Fibroblast of lung (primary cell): Measurements from ENCODE around the gene MACROD2.

Experiments
- EZH2 ChIP-seq: IDR thresholded peaks from 2 replicates; pipeline ENCODE4 v1.5.1; 2012; ENCODE audit warnings: low read length, control low read depth, mild to moderate bottlenecking; ENCODE audit errors: missing control alignments
- TF ChIP-seq, protein P1 (sequence below), 2 donors: IDR thresholded peaks in 1 of 2; conservative IDR thresholded peaks in 1 of 2; 1 replicate in 1 of 2; 2 replicates in 1 of 2; pipeline ENCODE4 v1.5.1; 2011 to 2012; ENCODE audit warnings: low read length in 2 of 2, control low read depth in 1 of 2, inconsistent platforms in 1 of 2, low read depth in 1 of 2, mild to moderate bottlenecking in 1 of 2

- TF ChIP-seq, protein P1, sequence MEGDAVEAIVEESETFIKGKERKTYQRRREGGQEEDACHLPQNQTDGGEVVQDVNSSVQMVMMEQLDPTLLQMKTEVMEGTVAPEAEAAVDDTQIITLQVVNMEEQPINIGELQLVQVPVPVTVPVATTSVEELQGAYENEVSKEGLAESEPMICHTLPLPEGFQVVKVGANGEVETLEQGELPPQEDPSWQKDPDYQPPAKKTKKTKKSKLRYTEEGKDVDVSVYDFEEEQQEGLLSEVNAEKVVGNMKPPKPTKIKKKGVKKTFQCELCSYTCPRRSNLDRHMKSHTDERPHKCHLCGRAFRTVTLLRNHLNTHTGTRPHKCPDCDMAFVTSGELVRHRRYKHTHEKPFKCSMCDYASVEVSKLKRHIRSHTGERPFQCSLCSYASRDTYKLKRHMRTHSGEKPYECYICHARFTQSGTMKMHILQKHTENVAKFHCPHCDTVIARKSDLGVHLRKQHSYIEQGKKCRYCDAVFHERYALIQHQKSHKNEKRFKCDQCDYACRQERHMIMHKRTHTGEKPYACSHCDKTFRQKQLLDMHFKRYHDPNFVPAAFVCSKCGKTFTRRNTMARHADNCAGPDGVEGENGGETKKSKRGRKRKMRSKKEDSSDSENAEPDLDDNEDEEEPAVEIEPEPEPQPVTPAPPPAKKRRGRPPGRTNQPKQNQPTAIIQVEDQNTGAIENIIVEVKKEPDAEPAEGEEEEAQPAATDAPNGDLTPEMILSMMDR (conservative IDR thresholded peaks at IDR 0.05 in 1 of 2, IDR thresholded peaks at IDR 0.05 in 1 of 2; ENCODE audit: low read depth in 1 of 2, low read length in 2 of 2), result no peak
- no peak for TF ChIP-seq EZH2
Measured at GRCh38 chr20:15576411-15576810, 1581.1 kb downstream of the MACROD2 start.
